Stimulated activated CD4-positive, alpha-beta T cell treated with anti-CD3 and anti-CD28 coated beads, Interleukin-2, amount 100 ng/mL, for 24 hours (primary cell): ENCODE data around the gene RWDD1.

Experiments
- DNase-seq, 2 donors: peaks; one replicate each; pipeline ENCODE4 v3.0.0-alpha.2; 2020

Gene RWDD1

GRCh38 chr6:116615937-116616736 is 44.8 kb downstream of the RWDD1 start, which contains the start of gene RSPH4A:
RSPH4A (plus strand) TSS chr6:116616479; CDS start chr6:116616624, 145 bp downstream.
- DNase-seq: peak; percentile 67 to 70

- peak in 1 of 2 donors; percentile 10 for DNase-seq
Observed at GRCh38 chr6:116616737-116617053, 45.4 kb downstream of the RWDD1 start.

DNA sequence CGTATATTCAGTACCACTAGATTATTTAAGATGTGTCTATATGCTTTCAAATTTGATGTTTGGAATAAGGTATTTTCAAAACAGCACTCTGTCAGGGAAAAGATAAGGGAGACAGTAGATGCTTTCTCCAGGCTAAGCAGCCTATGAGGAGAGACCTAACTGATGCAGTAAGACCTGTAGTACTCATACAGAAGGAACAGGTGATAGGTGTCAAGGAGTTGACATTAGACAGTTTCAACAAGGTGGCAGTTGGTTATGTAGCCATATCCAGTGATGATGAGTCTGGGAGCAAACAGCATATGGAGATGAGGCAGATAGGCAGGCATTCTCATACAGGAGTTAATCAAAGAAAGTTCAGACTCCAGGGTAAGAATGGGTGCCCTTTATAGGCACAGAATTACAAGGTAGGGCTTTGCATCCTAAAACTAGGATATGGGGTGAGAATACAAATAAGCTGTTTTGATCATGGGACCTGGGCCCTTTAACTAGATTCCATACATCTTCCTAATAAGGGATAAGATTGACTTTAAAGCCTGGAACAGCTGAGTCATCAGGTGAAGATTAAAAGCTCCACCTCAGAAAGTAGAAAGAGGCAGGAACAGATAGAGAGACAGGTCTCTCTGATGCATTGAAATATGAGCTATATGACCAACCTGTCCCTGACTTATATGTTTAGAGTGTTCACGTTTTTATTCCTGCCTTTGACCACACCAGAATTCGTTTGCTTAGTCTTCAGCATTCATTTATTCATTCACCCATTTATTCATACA is 52.9 kb downstream of the RWDD1 start:
- no peak for DNase-seq

GRCh38 chr6:116625872-116626271 is 54.6 kb downstream of the RWDD1 start:
- DNase-seq: no peak

- no peak for DNase-seq
Observed at GRCh38 chr6:116629563-116629981, 58.3 kb downstream of the RWDD1 start.

DNA sequence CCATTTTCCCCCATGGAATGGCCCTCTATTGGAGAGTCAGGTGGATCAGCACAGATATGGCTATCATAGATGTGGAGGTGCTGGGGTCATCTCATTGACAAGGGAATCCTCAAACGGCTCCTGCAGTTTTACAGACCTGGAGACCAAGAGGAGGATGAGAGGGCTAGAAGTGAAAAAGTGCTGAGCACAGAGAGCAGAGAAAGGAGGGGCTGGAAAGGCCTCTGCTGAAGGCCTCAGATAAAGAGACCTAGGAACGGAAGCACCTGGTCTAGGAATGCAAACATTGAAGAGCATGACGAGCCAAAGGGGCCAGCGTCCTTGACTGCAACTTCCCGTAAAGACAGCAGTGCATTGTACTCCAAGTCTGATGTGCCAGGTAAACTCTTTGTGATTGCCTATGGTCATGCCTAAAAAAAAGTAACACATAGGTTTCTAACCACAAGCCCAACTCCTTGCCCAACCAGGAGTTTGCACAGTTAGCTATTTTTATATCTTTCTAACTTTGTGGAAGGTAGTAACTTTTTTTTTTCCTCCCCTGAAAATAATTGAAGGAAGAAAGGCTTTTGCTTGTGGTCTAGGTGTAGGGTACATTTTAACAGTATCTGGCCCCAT is 60.2 kb downstream of the RWDD1 start:
- DNase-seq: no peak

DNA sequence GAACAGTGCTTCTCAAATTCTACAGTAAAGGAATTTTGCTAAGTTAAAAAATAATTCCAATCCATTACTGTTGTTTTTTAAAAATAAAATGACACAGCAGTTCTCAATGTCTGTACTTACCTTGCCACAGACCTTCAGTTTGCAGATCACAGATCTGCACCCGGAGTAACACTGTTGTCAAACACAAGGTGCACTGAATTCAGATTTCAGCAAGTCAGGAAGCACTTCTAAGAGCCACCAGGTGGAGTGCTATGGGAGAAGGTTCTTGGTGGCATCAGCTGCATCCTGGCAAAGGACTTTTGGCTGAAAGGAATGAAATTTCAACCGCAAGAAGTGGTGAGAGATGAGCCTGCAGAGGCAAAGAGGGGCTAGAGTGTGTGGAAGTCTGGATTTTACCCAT is 62.4 kb downstream of the RWDD1 start:
- no peak for DNase-seq
